OCI-LY1 (cell line): ENCODE data around the gene LRRFIP2.
"Not testable (repeated sequence)": the region's sequence is repeated elsewhere in the genome, so short reads cannot be mapped to it uniquely, and the experiment has no call there.

Experiments
- EZH2 ChIP-seq: fragments of 200-600 bp; sonication (generic), shearing (Covaris generic); IDR thresholded peaks from 2 replicates; pipeline ENCODE4 v1.8.0; 2017; ENCODE audit warnings: borderline replicate concordance, mixed run types, mild to moderate bottlenecking, antibody characterized with exemption, low read length, moderate library complexity, mixed read lengths
- TF ChIP-seq, protein P1 (sequence below): fragments of 200-600 bp; sonication (generic), shearing (Covaris generic); IDR thresholded peaks from 2 replicates; pipeline ENCODE4 v1.5.1; 2017; ENCODE audit warnings: mild to moderate bottlenecking, antibody characterized with exemption, low read length, moderate library complexity, mixed read lengths

DNA sequence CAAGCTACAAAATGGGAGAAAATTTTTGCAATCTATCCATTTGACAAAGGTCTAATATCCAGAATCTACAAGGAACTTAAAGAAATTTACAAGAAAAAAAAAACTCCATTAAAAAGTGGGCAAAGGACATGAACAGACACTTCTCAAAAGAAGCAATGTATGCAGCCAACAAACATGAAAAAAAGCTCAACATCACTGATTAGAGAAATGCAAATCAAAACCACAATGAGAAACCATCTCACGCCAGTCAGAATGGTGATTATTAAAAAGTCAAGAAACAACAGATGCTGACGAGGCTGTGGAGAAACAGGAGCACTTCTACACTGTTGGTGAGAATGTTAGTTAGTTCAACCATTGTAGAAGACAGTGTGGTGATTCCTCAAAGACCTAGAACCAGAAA is 27.5 kb downstream of the LRRFIP2 start:
- TF ChIP-seq, protein P1, sequence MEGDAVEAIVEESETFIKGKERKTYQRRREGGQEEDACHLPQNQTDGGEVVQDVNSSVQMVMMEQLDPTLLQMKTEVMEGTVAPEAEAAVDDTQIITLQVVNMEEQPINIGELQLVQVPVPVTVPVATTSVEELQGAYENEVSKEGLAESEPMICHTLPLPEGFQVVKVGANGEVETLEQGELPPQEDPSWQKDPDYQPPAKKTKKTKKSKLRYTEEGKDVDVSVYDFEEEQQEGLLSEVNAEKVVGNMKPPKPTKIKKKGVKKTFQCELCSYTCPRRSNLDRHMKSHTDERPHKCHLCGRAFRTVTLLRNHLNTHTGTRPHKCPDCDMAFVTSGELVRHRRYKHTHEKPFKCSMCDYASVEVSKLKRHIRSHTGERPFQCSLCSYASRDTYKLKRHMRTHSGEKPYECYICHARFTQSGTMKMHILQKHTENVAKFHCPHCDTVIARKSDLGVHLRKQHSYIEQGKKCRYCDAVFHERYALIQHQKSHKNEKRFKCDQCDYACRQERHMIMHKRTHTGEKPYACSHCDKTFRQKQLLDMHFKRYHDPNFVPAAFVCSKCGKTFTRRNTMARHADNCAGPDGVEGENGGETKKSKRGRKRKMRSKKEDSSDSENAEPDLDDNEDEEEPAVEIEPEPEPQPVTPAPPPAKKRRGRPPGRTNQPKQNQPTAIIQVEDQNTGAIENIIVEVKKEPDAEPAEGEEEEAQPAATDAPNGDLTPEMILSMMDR, result not testable (repeated sequence)
- TF ChIP-seq EZH2, result not testable (repeated sequence)
